ENCODE data around the gene MORC4. TPM values are rescaled to one million over a fixed set of nuclear protein-coding genes. Genes with fewer than 3 reads are reported as not detected.

Gene MORC4
- total RNA-seq, 2 experiments from 2014 or later, result 7.7 to 8.6 TPM

DNA sequence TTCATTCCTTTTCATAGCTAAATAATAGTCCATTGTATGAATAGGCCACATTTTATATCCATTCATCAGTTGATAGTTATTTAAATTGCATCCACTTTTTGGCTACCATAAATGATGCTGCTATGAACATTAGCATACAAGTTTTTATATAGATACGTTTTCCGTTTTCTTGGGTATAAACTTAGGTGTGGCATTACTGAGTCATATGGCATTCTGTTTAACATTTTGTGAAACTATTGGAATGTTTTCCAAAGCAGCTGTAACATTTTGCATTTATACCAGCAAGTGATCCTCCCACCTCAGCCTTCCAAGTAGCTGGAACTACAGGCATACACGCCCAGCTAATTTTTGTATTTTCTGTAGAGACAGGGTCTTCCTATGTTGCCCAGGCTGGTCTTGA is 53.5 kb downstream of the MORC4 start:
- POLR2A ChIA-PET, result no interaction called here

DNA sequence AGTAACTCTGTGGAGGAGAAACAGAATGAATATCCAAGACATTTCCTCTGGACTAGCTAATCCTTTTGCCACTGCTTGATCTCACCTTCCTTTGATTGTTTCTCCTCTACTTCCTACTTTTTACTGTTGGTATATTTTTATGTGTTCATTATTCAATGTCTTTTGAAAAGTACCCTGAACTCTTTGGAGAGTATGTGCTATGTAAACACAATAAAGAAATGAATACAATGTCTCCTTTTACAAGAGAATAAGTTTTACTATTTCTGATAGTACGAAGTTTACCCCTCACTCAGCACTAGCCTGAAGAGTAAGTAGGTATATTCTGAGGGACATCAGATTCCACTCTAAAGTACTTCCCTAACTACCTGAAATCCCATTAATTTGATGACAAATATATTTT is 59.9 kb downstream of the MORC4 start:
- ATAC-seq (ENCODE audit: low read depth), result no peak
- POLR2A ChIA-PET, result no interaction called here
- no peaks in the 10 kb centered on the region for H3K9me3 Mint-ChIP-seq
- H3K27me3 Mint-ChIP-seq, result no peaks in the 10 kb centered on the region
- no peak for DNase-seq
- no peaks in the 10 kb centered on the region for H3K4me1 Mint-ChIP-seq
- peaks cover 2% of the 10 kb centered on the region for H3K36me3 Mint-ChIP-seq
- no peak overlapping the region for H3K27ac Mint-ChIP-seq
- no peak overlapping the region for H3K4me3 Mint-ChIP-seq

More for the DNA sequence above, 53.5 kb downstream of the MORC4 start:
- Mint-ChIP-seq H3K27me3 (no peaks in the 10 kb centered on the region), H3K27ac (no peak overlapping the region), H3K9me3 (no peaks in the 10 kb centered on the region), H3K4me3 (no peak overlapping the region), H3K36me3 (no peaks in the 10 kb centered on the region), H3K4me1 (no peaks in the 10 kb centered on the region)
- DNase-seq, result no peak
- ATAC-seq (ENCODE audit: low read depth), result no peak

DNA sequence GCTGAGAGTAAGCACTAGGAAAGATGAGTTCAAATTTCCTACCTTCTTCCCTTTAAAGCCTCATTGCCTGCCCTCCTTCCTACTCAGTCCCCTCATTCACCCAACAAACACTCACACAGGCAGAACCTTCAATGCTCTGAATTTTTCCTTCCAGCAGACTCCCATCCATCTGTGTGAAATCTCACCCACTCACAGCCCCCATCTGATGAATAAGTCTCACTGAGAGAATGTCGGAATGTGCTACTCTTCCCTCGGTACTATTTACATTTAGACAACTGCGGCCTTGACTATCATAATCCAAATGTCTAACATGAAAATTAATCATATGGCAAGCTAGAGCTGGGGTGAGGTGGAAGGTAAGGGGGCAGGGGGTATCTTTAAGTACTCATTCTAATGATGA is 60.4 kb downstream of the MORC4 start:
- Mint-ChIP-seq H3K4me3 (no peak overlapping the region), H3K27me3 (no peaks in the 10 kb centered on the region), H3K36me3 (peaks cover 2% of the 10 kb centered on the region), H3K9me3 (no peaks in the 10 kb centered on the region), H3K4me1 (no peaks in the 10 kb centered on the region), H3K27ac (no peak overlapping the region)
- POLR2A ChIA-PET, result no interaction called here
- ATAC-seq (ENCODE audit: low read depth) (no peak), DNase-seq (no peak)

DNA sequence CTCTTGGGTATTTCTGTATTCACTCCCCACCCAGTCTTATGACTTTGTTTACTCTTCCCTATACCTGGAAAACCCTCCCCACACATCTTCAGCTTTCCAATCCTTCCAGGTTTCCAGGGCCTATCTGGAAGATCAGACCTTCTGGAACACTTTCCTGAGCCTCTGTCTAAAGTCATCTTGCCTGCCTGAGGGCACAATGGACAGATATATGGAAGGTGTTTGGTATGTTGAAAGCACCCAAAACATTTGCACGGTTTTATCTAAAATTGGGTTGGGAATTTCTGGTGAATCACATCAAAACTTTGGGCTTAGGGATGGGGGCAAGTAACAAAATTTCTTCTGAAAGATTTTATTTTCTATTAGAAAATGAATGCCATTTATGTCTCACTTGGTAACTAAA is 63.8 kb downstream of the MORC4 start:
- POLR2A ChIA-PET, result no interaction called here
- peaks cover 2% of the 10 kb centered on the region for H3K36me3 Mint-ChIP-seq

DNA sequence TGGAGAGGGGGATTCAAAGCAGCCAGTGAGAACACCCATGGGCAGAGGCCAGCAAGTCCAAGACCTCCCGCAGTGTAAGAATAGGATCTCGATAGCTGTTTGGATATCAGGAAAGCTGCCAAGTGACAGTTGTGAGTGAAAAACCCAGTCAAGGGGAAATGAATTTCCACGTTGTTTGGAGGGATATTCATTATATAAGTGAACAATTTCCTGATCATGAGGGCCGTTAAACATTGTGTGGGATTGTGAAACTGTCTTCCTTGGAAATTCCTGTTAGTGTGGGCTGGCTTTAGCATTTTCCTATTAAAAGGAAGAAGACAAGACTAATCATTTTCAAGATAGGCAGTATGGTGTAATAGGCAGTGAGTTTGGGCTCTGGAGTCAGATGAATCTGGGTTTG is 64.8 kb downstream of the MORC4 start:
- Mint-ChIP-seq H3K36me3 (no peaks in the 10 kb centered on the region), H3K27ac (no peak overlapping the region), H3K9me3 (no peaks in the 10 kb centered on the region), H3K4me3 (no peak overlapping the region), H3K27me3 (no peaks in the 10 kb centered on the region), H3K4me1 (no peaks in the 10 kb centered on the region)
- POLR2A ChIA-PET, result no interaction called here
- DNase-seq (no peak), ATAC-seq (ENCODE audit: low read depth) (no peak)

More for the DNA sequence above, 63.8 kb downstream of the MORC4 start:
- no peak overlapping the region for H3K4me3 Mint-ChIP-seq
- H3K4me1 Mint-ChIP-seq, result no peaks in the 10 kb centered on the region
- no peaks in the 10 kb centered on the region for H3K9me3 Mint-ChIP-seq
- no peak for ATAC-seq (ENCODE audit: low read depth)
- no peak overlapping the region for H3K27ac Mint-ChIP-seq
- no peak for DNase-seq
- no peaks in the 10 kb centered on the region for H3K27me3 Mint-ChIP-seq

DNA sequence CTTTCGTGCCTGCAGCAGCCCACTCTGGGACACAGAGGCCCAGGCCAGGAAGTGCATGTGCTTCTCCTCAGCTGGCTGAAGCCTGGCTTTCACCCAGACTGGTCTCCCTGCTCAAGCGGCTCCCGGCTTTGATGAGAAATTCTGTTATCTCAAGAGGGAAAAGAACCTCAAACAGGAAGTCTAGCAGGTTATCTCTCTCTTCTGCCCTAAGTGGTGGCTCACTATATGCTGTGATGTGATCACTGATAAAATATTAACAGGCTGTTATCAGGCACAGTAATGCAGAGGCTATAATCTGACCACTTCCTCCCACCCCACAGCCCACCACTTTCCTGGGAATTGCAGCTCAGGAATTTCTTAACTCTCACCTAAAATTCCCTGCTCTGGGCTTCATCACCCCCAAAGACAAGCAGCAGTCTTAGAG is 66.5 kb downstream of the MORC4 start:
- DNase-seq (no peak), ATAC-seq (ENCODE audit: low read depth) (no peak)
- POLR2A ChIA-PET, result no interaction called here
- H3K27me3 Mint-ChIP-seq, result no peaks in the 10 kb centered on the region
- H3K36me3 Mint-ChIP-seq, result no peaks in the 10 kb centered on the region
- no peaks in the 10 kb centered on the region for H3K4me1 Mint-ChIP-seq
- H3K4me3 Mint-ChIP-seq, result no peak overlapping the region
- no peak overlapping the region for H3K27ac Mint-ChIP-seq
- no peaks in the 10 kb centered on the region for H3K9me3 Mint-ChIP-seq

DNA sequence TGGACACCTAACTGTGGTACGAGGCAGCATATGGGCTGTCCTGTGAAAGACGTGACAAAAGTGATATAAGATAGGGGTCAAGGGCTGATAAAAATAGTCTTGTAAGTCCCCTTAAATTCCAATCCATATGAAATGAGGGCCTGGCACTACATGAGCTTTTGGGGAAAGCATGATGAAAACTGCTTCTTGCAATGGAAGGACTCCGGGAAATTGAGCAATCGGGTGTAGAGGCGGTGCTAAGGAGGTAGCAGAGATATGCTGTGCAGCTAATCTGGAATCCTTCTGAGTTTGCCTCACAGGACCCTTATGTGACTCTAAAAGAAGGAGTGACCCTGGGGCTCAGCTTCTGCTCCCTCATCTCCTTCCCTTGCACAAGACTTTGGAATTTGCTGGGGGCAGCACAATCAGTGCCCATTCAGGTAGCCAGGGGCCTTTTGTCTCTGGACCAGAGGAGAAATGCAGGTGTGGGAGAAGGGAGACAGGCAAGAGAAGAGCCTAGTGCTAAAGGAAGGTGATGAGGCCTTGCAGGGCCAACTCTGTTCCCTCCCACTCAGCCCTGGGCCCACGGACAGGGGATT is 67.0 kb downstream of the MORC4 start:
- no peaks in the 10 kb centered on the region for H3K36me3 Mint-ChIP-seq
- no peak overlapping the region for H3K27ac Mint-ChIP-seq
- no peaks in the 10 kb centered on the region for H3K9me3 Mint-ChIP-seq
- no peaks in the 10 kb centered on the region for H3K4me1 Mint-ChIP-seq
- H3K27me3 Mint-ChIP-seq, result no peaks in the 10 kb centered on the region
- DNase-seq, result no peak
- H3K4me3 Mint-ChIP-seq, result no peak overlapping the region
- ATAC-seq (ENCODE audit: low read depth), result no peak
- POLR2A ChIA-PET, result no interaction called here

DNA sequence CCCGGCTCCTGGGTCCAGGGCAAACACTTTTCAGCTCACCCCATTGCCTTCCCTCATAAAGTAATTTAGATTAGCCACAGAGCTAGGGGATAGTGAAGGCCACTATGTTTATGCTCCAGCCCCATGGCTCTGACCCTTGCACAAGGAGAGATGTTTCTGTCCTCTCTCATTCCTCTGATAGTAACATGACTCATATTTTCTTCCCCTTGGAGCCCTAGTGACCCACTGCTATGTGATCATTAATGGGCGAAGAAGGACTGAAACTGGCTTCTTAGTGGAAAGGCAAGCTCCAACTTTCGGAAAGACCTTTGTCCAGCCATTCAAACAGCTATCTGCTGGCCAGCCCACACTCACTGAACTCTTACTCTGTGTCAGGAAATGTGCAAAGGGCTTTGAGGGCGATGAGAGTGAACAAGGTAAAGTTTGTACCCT is 67.5 kb downstream of the MORC4 start:
- POLR2A ChIA-PET, result no interaction called here
- no peak for ATAC-seq (ENCODE audit: low read depth)
- Mint-ChIP-seq H3K36me3 (no peaks in the 10 kb centered on the region), H3K27me3 (no peaks in the 10 kb centered on the region), H3K4me1 (no peaks in the 10 kb centered on the region), H3K9me3 (no peaks in the 10 kb centered on the region), H3K27ac (no peak overlapping the region), H3K4me3 (no peak overlapping the region)
- no peak for DNase-seq

DNA sequence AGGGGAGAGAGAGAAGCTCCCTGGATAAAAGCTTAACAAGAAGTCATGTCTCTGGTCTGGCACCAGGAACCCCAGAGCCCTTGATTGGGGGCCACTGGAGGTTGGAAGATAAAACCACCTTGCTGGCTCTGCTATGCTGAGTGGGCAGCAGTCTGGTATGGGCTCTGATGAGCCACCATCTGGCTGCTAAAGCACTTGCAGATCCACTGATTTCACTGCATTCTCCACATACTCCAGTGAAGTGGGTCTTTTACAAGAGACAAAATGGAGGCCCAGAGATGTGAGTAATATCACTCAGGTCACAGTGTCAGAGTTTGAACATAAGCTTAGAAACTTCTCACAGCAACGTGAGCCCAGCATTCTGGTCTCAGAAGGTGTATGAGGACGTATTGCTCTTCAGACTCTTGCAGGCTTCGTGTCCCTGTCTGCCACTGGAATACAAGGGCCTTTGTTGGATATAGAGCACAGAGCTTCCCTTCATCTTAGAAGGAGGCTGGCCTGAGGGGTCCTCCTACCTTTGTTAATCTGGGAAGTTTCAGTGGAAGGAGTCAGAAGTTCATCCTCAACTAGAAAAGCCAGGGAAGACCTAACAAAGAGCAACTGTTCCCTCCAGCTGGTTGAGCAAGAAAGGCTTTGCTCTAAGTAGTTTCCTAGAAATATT is 68.1 kb downstream of the MORC4 start:
- no peak for ATAC-seq (ENCODE audit: low read depth)
- DNase-seq, result no peak
- no peaks in the 10 kb centered on the region for H3K4me1 Mint-ChIP-seq
- H3K27ac Mint-ChIP-seq, result no peak overlapping the region
- POLR2A ChIA-PET, result no interaction called here
- H3K9me3 Mint-ChIP-seq, result no peaks in the 10 kb centered on the region
- H3K36me3 Mint-ChIP-seq, result no peaks in the 10 kb centered on the region
- no peaks in the 10 kb centered on the region for H3K27me3 Mint-ChIP-seq
- no peak overlapping the region for H3K4me3 Mint-ChIP-seq

DNA sequence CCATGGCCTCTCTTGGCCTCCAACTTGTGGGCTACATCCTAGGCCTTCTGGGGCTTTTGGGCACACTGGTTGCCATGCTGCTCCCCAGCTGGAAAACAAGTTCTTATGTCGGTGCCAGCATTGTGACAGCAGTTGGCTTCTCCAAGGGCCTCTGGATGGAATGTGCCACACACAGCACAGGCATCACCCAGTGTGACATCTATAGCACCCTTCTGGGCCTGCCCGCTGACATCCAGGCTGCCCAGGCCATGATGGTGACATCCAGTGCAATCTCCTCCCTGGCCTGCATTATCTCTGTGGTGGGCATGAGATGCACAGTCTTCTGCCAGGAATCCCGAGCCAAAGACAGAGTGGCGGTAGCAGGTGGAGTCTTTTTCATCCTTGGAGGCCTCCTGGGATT is 71.8 kb downstream of the MORC4 start:
- DNase-seq (no peak), ATAC-seq (ENCODE audit: low read depth) (no peak)
- no peaks in the 10 kb centered on the region for H3K4me1 Mint-ChIP-seq
- H3K9me3 Mint-ChIP-seq, result no peaks in the 10 kb centered on the region
- H3K27ac Mint-ChIP-seq, result no peak overlapping the region
- H3K27me3 Mint-ChIP-seq, result no peaks in the 10 kb centered on the region
- POLR2A ChIA-PET, result no interaction called here
- no peaks in the 10 kb centered on the region for H3K36me3 Mint-ChIP-seq
- no peak overlapping the region for H3K4me3 Mint-ChIP-seq

DNA sequence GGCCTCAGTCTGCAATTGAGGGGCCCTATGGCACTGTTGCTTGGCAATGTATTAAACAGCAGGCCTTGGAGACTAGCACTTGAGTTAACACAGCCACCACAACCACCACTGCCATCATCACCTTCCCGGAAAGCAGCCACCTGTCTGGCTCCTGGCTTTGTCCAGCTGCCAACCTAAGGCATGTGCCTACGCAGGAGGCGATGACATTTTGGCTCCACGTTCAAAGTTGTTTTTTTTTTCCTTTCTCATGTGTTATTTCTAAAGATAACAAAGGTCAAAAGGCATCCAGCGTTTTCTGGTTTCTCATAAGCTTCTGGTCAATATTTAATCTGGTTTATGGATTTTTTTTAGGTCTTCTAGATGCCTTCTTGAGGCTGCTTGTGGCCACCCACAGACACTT is 72.3 kb downstream of the MORC4 start:
- Mint-ChIP-seq H3K4me3 (no peak overlapping the region), H3K4me1 (no peaks in the 10 kb centered on the region), H3K27ac (no peak overlapping the region), H3K9me3 (no peaks in the 10 kb centered on the region), H3K27me3 (no peaks in the 10 kb centered on the region), H3K36me3 (no peaks in the 10 kb centered on the region)
- no peak for ATAC-seq (ENCODE audit: low read depth)
- no peak for DNase-seq
- POLR2A ChIA-PET, result no interaction called here

DNA sequence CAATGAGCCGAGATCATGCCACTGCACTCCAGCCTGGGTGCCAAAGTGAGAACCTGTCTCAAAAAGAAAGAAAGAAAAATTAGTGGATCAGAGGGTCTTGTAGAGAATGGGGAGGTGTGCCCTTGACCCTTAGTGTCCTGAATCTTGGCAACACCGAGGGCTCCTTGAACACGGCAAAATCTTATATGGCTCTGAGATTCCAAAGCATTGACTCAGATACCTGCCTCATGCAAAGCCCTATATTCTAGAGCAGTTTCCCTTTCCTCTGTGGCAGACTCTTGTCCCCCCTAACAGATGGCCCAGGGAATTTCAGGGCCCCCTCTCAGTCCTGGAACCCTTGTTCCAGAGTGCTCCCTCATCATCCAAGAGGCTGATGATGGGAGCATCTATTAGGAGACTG is 73.0 kb downstream of the MORC4 start:
- no peaks in the 10 kb centered on the region for H3K4me1 Mint-ChIP-seq
- H3K27ac Mint-ChIP-seq, result no peak overlapping the region
- no peaks in the 10 kb centered on the region for H3K27me3 Mint-ChIP-seq
- no peaks in the 10 kb centered on the region for H3K36me3 Mint-ChIP-seq
- POLR2A ChIA-PET, result no interaction called here
- H3K4me3 Mint-ChIP-seq, result no peak overlapping the region
- ATAC-seq (ENCODE audit: low read depth), result no peak
- no peaks in the 10 kb centered on the region for H3K9me3 Mint-ChIP-seq
- no peak for DNase-seq

DNA sequence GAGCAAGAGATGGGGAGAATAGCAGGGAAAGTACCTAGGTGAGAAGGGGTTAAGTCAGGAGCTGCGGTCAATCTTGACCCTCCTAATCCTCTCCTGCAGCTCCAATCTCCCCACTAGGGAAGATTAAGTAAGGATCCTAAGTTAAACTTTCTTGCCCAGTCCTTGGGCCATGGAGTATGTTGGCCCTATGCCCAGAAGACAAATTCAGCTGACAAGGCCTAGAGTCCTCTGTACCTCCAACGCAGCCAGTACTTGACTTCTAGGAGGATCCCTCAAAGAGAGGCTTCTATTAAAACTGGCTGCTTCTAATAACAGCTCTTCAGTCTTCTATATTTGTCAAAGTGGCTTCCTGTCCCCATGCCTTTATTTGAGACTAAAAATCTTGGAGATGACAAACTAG is 78.4 kb downstream of the MORC4 start:
- peaks cover 9% of the 10 kb centered on the region for H3K4me1 Mint-ChIP-seq
- no peak overlapping the region for H3K4me3 Mint-ChIP-seq
- POLR2A ChIA-PET, result no interaction called here
- DNase-seq, result no peak
- H3K27me3 Mint-ChIP-seq, result no peaks in the 10 kb centered on the region
- no peak overlapping the region for H3K27ac Mint-ChIP-seq
- H3K9me3 Mint-ChIP-seq, result no peaks in the 10 kb centered on the region
- no peaks in the 10 kb centered on the region for H3K36me3 Mint-ChIP-seq
- no peak for ATAC-seq (ENCODE audit: low read depth)

DNA sequence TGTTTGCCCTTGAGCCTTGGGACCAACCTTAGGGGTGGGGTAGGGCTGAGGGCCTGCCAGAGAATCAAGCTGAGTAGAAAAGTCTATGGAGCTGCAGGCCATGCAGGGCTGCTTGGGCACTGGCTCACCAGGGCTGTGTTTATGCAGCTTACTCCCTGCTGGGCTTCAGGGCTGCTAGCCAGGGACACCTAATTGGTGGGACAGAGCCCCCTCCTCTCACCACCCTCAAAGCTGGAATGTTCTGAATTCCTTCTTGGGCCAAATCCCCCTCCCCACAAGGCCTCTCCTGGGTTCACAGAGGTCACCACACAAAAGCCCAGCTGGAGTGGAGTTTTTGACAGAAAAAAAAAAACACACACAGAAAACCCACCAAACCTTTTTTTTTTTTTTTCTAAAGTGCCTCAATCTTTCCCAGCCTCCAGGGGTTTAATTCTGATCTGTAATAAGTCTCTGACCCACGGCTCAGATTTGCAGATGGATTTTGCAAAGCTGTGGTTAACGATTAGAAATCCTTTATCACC is 80.0 kb downstream of the MORC4 start, which contains the start of gene CLDN2:
CLDN2 (plus strand) TSS at position 471 of the 521 bp plus-strand sequence. CDS start 7,827 bp downstream, outside the sequence.
- ATAC-seq (ENCODE audit: low read depth), result no peak
- H3K27me3 Mint-ChIP-seq, result peaks cover 6% of the 10 kb centered on the region
- peaks cover 9% of the 10 kb centered on the region for H3K4me1 Mint-ChIP-seq
- H3K4me3 Mint-ChIP-seq, result no peak within 1 kb of the TSS
- DNase-seq, result no peak
- H3K27ac Mint-ChIP-seq, result no peak within 1 kb of the TSS
- H3K36me3 Mint-ChIP-seq, result no peaks in the 10 kb centered on the region
- no peaks in the 10 kb centered on the region for H3K9me3 Mint-ChIP-seq
- POLR2A ChIA-PET, result no interaction called here
